OCI-M2 (cell line): Measurements from ENCODE around the gene PHLPP1.
"Not testable (repeated sequence)": the region's sequence is repeated elsewhere in the genome, so short reads cannot be mapped to it uniquely, and the experiment has no call there.

Source experiments
- DNase-seq: peaks from one replicate; lab custom pipeline; 2025; ENCODE audit not compliant: unreplicated experiment; lab: John Stamatoyannopoulos, UW

Gene PHLPP1

DNA sequence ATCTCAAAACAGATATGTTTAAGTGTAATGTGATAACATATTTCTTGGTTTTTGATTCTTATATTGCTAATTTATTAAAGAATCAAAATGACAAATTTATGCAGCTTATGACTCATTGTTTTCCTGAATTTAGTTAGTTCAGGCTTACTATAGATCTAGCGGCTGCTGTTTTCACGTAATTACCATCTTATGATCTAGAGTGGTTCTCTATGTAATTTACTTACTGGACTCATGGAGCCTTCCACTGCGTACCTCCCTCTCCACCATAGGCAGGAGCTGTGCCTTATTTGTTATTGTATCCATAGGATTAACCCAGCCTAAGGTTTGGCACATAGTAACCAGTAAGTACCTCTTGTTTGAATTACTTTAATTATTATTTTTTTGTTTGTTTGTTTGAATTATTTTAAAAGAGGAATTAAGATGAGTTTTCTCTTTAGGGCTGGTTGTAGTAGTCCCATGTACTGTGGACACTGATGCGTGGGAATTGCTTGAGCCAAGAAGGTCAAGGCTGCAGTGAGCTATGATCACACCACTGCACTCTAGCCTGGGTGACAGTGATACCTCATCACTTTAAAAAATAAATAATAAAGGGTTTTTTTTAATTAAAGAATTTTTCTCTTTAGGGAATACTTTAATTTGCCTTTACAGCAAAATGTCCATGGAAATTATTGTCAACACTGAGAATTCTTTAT, 165.5 kb downstream of the PHLPP1 start:
- no peak for DNase-seq

DNA sequence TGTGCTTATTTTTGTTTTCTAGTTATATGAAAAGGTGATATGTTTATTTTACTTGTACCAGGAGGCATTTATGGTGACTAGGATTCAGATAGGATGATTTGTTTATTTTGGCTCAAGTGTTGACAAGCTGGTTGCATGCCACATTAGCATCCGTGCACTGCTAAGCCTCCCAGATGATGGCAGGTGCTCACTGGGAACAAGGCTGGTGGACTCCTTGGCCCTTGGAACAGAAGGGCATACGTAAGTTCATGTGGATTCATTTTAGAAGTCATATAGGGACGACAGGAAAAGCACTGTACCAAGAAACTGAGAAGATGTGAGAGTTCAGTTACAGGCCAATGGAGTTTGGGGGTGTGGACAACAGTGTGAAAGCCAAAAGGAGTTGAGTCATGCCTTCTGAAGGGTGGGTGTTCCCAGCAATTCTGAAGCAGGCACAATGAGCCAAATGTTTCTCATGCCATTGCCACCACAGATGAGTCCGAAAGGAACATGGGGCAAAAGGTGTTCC, 166.2 kb downstream of the PHLPP1 start:
- no peak for DNase-seq

DNA sequence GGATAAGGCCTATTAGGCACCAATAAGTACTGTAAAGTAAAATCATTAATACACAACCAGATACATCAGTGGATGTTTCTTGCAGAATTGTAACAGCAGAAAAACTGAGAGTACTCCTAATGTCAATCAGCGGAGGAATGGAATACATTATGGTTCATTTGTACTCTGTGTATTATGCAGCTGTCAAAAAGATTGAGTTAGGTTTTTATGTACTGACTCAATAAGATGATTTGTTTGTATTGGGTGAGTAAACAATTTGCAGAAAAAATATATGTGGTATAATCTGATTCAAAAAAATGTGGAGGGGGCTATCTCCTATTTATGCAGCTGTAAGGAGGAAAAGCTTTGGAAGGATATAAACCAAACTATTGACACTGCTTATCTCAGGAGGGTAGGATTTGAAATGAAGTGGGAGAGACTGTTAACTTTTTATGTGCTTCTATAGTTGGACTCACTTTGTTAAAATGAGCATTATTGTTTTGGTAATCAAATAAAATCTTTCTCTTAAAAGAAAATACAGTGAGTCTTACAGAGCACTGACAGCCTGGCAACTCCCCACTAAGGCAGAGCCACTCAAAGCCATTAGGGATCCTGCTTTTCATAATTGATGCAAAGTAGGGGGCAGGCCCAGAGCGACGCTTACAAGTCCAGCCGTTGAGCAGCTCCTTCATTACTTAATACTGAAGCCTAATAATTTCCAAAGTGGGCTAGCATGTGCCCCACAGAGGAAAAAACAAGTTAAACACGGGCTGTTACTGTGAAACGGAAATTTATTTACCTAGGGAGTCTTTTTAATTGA, 168.8 kb downstream of the PHLPP1 start:
- no peak for DNase-seq

DNA sequence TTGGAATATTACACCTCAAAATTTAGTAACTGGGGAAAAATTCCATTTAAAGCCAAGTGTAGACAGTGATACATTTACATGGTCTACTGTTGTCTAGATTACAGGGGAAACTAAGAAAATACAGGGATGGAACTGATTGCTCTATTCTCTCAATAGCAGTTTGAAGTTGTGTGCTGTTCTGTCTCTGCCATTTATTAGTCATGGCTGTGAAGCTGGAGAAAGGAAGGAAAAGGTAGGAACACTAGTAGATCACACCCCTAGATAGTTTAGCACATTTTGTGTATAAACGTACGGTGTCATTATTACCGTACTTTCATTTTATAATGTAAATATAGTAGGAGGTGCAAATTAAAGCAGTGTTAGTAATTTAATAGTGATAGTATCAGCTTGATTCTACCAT, 170.5 kb downstream of the PHLPP1 start:
- no peak for DNase-seq

DNA sequence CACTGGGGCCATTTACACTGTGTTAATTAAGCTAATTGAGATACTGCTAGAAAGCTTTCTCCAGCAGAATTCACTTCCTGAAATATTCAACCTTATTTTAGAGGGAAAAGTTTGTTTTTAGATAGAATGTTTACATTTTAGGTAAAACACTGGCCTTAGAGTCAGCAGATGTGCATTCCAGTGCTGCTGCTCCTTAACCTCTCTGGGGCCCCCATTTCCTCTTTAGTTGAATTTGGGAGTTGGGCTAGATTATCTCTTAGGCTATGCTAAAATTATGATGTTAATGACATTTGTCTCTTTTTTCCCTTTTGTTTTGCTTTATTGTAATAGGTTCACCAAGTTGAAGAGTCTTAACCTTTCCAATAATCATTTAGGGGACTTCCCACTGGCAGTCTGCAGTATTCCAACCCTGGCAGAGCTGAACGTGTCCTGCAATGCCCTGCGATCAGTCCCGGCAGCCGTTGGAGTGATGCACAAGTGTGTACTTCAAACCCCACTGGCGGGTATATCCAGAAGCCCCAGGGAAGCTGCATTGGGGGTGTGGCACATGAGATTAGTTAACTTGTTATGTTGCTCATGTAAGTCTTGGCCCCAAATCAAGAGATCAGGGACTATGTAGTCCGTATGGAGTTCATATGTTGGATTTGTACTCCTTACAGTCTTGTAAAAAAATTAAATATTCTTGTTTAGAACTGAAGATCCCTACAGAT, 179.5 kb downstream of the PHLPP1 start:
- no peak for DNase-seq

DNA sequence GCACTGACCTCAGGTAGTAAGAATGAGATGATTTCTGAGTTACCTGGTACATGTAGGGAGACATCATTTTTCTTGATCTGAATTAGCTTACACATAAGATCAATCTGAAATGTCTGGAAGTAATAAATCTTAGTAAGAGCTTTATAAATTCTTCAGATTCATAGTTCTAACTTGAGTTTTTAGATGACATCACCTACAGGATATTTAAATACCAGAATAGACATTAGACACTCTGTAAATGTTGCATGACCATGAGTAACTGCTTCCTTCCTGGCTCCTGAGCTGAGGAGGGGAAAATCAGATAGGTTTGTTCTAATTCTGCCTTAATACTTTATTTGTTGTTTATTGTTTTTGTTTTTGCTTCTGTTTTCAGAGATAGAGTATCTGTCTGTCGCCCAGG, 181.8 kb downstream of the PHLPP1 start:
- DNase-seq = no peak

DNA sequence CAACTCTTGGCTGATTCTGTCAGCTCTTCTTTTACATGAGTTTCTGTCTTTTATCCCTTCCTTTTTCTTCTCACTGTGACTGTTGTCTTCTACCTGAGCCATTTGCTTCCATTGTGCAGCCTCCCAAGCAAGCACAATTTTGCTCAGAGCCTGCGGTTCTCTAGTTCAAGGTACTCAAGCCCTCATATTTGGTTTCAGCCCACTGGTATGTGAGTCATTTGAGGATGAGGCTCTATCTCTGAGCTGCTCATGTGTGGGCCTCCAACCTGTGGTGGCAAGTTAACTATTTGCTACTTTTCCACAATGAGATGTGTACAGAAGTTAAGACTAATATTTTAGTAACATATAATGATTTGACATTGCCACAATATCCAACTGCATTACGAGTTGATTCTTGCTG, 183.0 kb downstream of the PHLPP1 start:
- no peak for DNase-seq

DNA sequence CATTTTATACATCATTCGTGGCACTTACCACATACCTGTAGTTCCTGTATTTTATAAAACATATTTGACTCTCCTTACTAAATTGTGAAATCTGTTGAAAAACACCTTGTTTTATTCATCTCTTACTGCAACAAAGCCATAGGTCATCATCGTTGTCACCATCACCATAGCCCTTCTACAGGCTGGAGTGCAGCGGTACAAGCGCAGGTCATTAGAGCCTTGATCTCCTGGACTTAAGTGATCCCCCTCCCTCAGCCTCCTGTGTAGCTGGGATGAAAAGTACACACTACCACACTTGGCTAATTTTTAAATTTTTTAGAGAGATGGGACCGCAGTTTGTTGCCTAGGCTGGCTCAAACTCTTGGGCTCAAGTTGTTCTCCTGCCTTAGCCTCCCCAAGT, 184.2 kb downstream of the PHLPP1 start:
- DNase-seq = no peak

DNA sequence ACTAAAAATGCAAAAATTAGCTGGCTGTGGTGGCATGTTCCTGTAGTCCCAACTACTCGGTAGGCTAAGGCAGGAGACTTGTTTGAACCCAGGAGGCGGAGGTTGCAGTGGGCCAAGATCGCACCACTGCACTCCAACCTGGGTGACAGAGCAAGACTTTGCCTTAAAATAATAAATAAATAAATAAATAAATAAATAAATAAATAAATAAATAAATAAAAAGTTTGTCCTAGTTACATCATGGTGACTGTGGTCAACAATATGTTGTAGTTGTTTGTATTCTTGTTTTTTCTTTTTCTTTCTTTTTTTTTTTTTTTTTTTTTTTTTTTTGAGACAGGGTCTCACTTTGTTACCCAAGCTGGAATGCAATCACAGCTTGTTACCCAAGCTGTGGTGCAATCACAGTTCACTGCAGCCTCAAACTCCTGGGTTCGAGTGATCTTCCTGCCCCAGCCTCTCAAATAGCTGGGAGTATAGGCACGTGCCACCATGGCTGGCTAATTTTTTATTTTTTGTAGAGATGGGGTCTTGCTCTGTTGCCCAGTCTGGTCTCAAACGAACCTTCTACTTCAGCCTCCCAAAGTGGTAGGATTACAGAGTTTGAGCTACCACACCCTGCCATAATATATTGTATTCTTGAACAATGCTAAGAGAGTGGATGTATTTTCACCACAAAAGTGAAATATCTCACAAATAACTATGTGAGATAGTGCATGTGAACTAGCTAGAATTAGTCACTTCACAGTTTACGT, 185.0 kb downstream of the PHLPP1 start:
- no peak for DNase-seq

DNA sequence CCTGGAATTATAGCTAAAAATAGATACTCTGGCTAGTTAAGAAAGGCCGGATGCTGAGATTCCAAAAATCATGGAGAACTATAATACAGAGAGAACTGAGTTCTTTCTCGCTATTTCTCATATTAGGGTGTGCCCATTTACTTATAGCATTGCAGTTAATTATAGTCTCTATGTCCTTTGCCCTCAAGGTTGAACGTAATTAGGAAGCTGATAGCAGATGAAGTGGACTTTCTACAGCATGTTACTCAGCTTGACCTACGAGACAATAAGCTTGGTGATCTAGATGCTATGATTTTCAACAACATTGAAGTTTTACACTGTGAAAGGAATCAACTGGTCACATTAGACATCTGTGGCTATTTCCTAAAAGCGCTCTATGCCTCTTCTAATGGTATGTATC, 187.4 kb downstream of the PHLPP1 start:
- DNase-seq = no peak

DNA sequence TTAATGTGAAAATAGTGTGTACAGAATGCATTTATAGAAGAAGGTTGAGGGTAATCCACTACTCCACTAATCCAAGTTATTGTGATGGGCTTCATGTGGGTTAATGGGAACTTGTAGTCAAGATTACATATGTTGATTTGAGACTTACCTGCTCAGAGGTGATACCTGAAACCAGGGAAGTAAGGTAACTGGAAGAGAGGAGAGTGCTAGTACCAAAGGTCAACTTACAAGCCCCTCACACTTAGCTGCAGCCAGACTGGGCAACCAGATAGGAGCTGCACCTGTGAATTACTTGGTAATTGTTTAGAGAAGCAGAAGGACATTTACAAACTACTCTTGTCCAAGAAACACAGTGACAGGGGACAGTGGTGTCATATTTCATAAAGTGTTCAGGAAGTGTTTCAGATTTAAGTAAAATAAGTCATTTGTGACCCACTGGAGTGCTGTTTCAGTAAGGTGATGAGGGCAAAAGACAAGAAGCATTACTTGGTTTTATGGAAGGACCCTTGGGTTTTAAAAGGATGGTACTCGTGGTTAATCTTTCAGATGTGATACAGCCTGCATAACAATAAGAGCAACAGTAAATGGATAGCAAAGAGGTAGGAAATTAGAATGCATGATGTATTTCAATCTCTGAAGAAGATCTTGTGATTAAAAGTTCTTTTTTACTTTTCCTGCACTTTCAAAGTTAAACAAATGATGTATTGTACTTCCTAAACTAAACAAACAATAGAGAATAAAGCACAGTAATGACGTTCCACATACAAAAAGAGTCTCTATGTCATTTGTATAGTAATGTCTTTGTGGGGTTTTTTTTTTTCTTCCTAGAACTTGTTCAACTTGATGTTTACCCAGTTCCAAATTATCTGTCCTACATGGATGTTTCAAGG, 189.3 kb downstream of the PHLPP1 start:
- DNase-seq = no peak

DNA sequence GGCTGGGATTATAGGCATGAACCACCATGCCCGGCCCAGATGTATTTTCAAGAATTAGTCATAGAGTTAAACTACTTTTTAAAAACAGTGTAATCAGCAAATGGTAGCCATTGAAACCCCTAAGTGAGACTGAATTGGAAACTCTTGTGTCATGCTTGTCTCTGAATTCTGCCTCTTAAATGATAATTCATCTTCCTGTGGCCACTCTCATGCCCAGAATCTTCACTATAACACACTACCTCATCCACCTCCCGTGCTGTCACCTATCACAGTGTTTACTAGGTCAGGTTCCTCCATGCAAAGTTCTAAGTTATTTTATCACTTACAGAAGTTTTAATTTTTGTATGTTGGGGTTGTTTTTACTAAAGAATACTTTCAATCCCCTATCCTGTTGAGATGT, 197.5 kb downstream of the PHLPP1 start:
- DNase-seq = no peak

DNA sequence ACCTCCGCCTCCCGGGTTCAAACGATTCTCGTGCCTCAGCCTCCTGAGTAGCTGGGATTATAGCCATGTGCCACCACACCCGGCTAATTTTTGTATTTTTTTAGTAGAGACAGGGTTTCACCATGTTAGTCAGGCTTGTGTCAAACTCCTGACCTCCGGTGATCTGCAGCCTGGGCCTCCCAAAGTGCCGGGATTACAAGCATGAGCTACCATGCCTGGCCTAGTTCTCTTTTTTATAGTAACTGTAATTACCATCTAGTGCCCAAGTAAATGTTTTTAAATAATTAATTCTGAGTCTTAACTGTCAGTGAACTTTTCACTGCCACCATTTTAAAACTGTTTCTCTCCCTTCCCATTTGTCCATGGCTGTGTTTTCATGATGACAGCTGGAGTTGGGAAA, 198.5 kb downstream of the PHLPP1 start:
- not testable (repeated sequence) for DNase-seq

DNA sequence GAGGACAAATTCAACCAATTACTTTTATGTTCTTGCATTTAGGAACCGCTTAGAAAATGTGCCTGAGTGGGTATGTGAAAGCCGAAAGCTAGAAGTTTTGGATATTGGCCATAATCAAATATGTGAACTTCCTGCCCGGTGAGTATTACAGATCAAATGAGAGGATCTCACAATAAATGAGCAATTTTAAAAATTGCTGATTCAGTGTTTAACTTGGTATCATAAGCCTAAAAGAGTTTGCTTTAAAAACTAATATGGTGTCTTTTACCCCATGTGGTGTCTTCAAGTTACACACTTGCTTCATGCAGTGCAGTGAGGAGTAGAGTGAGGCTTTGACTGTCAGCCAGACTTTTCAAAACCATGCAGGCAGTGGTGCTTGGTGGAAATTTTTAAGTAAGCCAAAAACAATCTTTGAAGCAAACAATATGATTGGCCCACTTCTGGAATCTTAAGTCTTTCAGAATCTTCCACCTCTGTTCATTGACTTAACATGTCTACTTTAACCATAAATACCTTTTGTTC, 199.6 kb downstream of the PHLPP1 start:
- DNase-seq = no peak

DNA sequence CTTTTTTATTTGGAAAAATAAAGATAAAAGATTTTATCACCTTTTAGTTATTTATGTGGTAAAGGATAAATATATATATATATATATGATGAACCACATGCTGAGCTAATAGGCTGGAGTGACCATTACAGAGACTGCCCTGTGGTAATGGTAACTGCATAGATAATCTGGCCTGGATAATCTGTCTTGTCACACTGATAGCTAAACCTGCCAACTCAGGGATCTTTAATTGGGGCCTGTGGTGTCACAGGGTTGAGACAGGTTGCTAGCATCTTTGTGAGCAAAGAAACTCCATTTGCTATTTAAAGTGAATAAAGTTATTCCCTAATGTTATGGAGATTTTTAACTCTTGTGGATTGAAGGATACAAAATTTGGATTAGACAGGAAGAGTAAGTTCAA, 203.0 kb downstream of the PHLPP1 start:
- DNase-seq = no peak

DNA sequence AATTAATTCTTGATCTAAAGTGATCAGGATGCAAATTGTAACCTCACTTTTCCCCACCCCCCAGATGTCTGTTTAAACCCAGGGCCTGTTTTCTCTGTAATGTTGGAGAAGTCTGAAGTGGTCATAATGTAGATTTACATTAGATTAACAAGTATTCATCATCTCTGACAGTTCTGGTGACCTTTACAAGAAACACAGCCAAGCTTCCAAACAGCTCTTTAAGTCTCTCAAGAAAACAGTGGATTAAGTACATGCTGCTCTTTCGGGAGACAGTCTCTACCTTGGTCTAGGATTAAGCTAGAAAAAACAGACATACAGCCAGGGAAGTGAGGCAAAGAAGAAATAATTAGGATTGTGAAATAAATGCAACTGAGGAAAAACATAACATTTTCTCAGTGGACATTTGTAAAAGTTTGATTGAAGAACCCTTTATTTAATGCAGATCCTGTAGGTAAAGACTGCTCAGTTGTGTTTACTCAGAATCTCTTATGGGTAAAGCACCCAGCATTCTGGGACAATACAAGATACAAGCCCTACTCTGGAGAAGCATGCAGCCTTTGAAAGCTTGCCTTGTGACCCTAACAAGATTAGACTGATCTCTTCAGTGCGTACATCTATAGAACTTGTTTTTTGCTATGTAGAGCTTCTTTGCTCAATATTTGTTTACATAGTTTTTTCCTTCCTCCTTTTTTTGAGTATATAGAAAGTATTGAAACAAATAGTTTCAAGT, 203.9 kb downstream of the PHLPP1 start:
- DNase-seq = no peak

DNA sequence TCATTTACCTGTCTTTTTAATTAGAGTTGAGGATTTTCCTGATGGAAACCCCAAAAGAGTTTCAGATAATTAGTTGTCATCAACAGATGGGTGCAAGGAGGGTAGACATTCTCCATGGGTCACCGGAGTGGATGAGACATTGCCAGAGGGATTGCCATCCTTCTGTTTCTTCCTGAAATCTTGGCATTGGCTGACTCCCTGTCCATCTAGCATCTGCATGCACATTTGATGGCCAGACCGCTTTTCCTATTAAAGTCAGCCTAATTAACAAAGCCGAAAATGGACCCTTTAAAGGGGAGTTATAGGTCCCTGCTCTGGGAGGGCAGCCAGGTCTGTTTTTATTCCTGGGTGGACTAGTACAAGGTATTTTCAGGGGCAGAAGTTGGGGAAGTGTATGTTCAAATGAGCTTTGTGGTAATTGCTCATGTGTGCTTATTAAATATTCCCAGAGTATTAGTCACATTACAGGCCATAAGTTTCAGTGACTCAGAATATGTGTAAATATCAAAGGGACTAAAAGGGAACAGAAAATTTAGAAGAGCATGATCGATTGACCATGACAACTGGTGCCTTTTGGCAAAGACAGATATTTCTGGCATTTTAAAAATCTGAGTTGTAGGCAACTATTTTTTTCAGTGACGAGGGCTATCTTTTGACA, 209.8 kb downstream of the PHLPP1 start:
- DNase-seq = no peak

DNA sequence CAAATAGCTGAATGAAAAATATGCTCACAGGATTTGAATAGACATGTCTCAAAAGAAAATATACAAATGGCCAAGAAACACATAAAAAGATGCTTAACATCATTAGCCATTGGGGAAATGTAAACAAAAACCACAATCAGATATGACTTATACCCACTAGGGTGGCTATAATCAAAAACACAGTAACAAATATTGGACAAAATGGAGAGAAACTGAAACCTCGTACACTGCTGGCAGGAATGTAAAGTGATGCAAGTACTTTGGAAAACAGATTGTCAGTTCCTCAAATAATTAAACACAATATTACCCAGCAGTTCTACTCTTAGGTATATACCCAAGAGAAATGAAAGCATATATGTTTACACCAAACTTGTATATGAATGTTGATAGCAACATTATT, 213.0 kb downstream of the PHLPP1 start:
- DNase-seq = no peak
